GM12878 (cell line): ENCODE measurements around the gene ZNF883. TPM values are rescaled to one million over a fixed set of nuclear protein-coding genes. Genes with fewer than 3 reads are reported as not detected.

ENCODE experiments used
- ATAC-seq: fragments of 200-7000 bp; cut with Tn5 transposase; 3 replicates; pipeline ENCODE4 v1.9.1; 2020; ENCODE audit warnings: mild to moderate bottlenecking, moderate library complexity
- BruUV-seq: library from RNA; stranded (reverse); fragments of 400-500 nt; replicated peaks from 2 replicates; lab custom pipeline; 2021; lab: Mats Ljungman, UMichigan
- CTCF ChIA-PET: fragments of 300-600 bp; sonication (Branson Sonifier 250); formaldehyde crosslinking; extraction: SDS; loops from one replicate; lab custom pipeline; 2021; ENCODE audit warnings: inconsistent platforms; lab: Yijun Ruan, JAX
- POLR2A ChIA-PET: fragments of 350-600 bp; formaldehyde crosslinking; extraction: SDS; loops from one replicate; lab custom pipeline; 2021; ENCODE audit warnings: inconsistent platforms; lab: Charles Lee
- RAD21 ChIA-PET: fragments of 300-600 bp; sonication (Branson Sonifier 250); formaldehyde crosslinking; loops from one replicate; lab custom pipeline; 2023; ENCODE audit warnings: antibody characterized with exemption; ENCODE audit not compliant: unreplicated experiment; lab: Charles Lee
- SMC1A ChIA-PET: fragments of 300-600 bp; sonication (Branson Sonifier 250); formaldehyde crosslinking; loops from one replicate; lab custom pipeline; 2023; ENCODE audit not compliant: unreplicated experiment, uncharacterized antibody; lab: Charles Lee
- DNase-seq: peaks from one replicate; pipeline ENCODE4 v3.0.0-alpha.2; 2011; ENCODE audit warnings: low read depth, low spot score
- FAIRE-seq: peaks from 3 replicates; lab custom pipeline; 2011; peaks lifted over from hg19 to GRCh38; lab: Jason Lieb, UNC
- H2AFZ ChIP-seq: 2 replicates; pipeline ENCODE4 v1.6.0; 2011; ENCODE audit warnings: low read depth, low read length, control low read depth; ENCODE audit not compliant: control insufficient read depth
- H3K27ac ChIP-seq: 2 replicates; pipeline ENCODE4 v1.5.1; 2011; ENCODE audit warnings: control low read depth; ENCODE audit not compliant: control insufficient read depth, insufficient read depth
- H3K27me3 ChIP-seq, 2 experiments: replicated peaks in 1 of 2; 2 replicates each; pipeline versions ENCODE4 v1.6.0 to v1.6.1; 2011; ENCODE audit warnings: low read length in 1 of 2; ENCODE audit not compliant: control insufficient read depth in 2 of 2, insufficient read depth in 2 of 2
- H3K36me3 ChIP-seq, 2 experiments: 2 replicates each; pipeline ENCODE4 v1.5.1; 2011; ENCODE audit warnings: low read length in 1 of 2; ENCODE audit not compliant: control insufficient read depth in 2 of 2, insufficient read depth in 2 of 2
- H3K4me1 ChIP-seq: 2 replicates; pipeline ENCODE4 v1.6.1; 2011; ENCODE audit warnings: mild to moderate bottlenecking, low read length, moderate library complexity, mixed read lengths; ENCODE audit not compliant: control insufficient read depth, insufficient read depth
- H3K4me2 ChIP-seq: 2 replicates; pipeline ENCODE4 v1.6.0; 2011; ENCODE audit warnings: control low read depth; ENCODE audit not compliant: control insufficient read depth, insufficient read depth
- H3K4me3 ChIP-seq: fragments of 200-600 bp; sonication (generic); 2 replicates; pipeline ENCODE4 v1.5.1; 2016
- H3K79me2 ChIP-seq: 2 replicates; pipeline ENCODE4 v1.6.0; 2011; ENCODE audit warnings: low read length; ENCODE audit not compliant: control insufficient read depth, insufficient read depth
- H3K9ac ChIP-seq: 2 replicates; pipeline ENCODE4 v1.8.0; 2011; ENCODE audit warnings: low read length, control low read depth, mixed read lengths; ENCODE audit not compliant: control insufficient read depth, insufficient read depth
- H3K9me3 ChIP-seq: replicated peaks from 3 replicates; pipeline ENCODE4 v1.5.1; 2011; ENCODE audit warnings: mild to moderate bottlenecking, low read length; ENCODE audit not compliant: control insufficient read depth, insufficient read depth
- H4K20me1 ChIP-seq: 2 replicates; pipeline ENCODE4 v1.6.0; 2011; ENCODE audit not compliant: control insufficient read depth, insufficient read depth
- BCL11A ChIP-seq: IDR thresholded peaks from 2 replicates; pipeline ENCODE4 v1.6.1; 2011; ENCODE audit warnings: low read depth, low read length
- CBFB ChIP-seq: IDR thresholded peaks from 2 replicates; pipeline ENCODE4 v1.6.1; 2016; ENCODE audit warnings: antibody characterized with exemption, low read depth
- CTCF ChIP-seq, 3 experiments: IDR thresholded peaks in 2 of 3; conservative IDR thresholded peaks in 1 of 3; 2 replicates each; pipeline ENCODE4 v1.5.1; 2011; ENCODE audit warnings: low read depth in 3 of 3, low read length in 3 of 3, mild to moderate bottlenecking in 3 of 3, control low read depth in 2 of 3, moderate library complexity in 2 of 3, inconsistent platforms in 1 of 3, mixed read lengths in 1 of 3; ENCODE audit not compliant: control insufficient read depth in 2 of 3, insufficient read depth in 1 of 3; ENCODE audit errors: extremely low read depth in 1 of 3
- DPF2 ChIP-seq: fragments of 450-650 bp; IDR thresholded peaks from 2 replicates; pipeline ENCODE4 v1.6.1; 2017; ENCODE audit warnings: mild to moderate bottlenecking
- NBN ChIP-seq: fragments of 450-650 bp; IDR thresholded peaks from 2 replicates; pipeline ENCODE4 v1.6.1; 2016
- NFXL1 ChIP-seq: fragments of 450-650 bp; IDR thresholded peaks from 2 replicates; pipeline ENCODE4 v1.6.1; 2017; ENCODE audit warnings: antibody characterized with exemption, mild to moderate bottlenecking, borderline replicate concordance
- TCF12 ChIP-seq: IDR thresholded peaks from 2 replicates; pipeline ENCODE4 v1.6.1; 2011; ENCODE audit warnings: low read depth, mild to moderate bottlenecking, low read length
- WGBS: methylation state at CpG from one replicate; pipeline ENCODE4 v1.1.6; 2016; ENCODE audit warnings: low lambda C conversion rate; ENCODE audit not compliant: insufficient replicate concordance, insufficient coverage; ENCODE audit errors: missing lambda C conversion rate; 5-methylcytosine and 5-hydroxymethylcytosine counted together
- in situ Hi-C: fragments of 300-500 bp; cut with MboI; formaldehyde crosslinking; loops from 9 replicates; pipeline ENCODE4 v1.14.3; 2018; ENCODE audit warnings: mixed read lengths
- intact Hi-C: fragments of 100-400 bp; cut with micrococcal nuclease; formaldehyde crosslinking; loops from one replicate; pipeline ENCODE4 v1.14.2; 2022; ENCODE audit not compliant: unreplicated experiment
- polyA plus RNA-seq, 11 experiments: library from polyadenylated mRNA; depleted of rRNA in 4 of 11; unstranded in 6 of 11; stranded (reverse) in 5 of 11; fragments of >200 nt; fragmentation: Nextera tagmentation in 4 of 11; fragmentation: Illumina TruSeq in 1 of 11; extraction: Ambion mirVana in 4 of 11; extraction: Trizol in 1 of 11; gene quantifications; 1 replicate in 1 of 11; 2 replicates in 10 of 11; pipeline versions ENCODE4 v1.2.1 to v1.2.3, GENCODE V29; 2011 to 2016; ENCODE audit warnings: inconsistent platforms in 2 of 11, missing spikeins in 2 of 11, low read depth in 1 of 11
- total RNA-seq, 4 experiments: library from RNA; depleted of rRNA in 3 of 4; stranded (reverse); fragments of >200 nt in 3 of 4; fragmentation: Illumina TruSeq in 1 of 4; extraction: Trizol in 1 of 4; gene quantifications; 2 replicates each; pipeline versions ENCODE4 v1.2.1 to v1.2.3, GENCODE V29; 2013 to 2021
- TF ChIP-seq, protein P1 (sequence below): fragments of 450-650 bp; formaldehyde crosslinking; IDR thresholded peaks from 2 replicates; pipeline ENCODE4 v1.4.0; 2022; ENCODE audit warnings: mild to moderate bottlenecking, moderate library complexity

Gene ZNF883
- total and polyA plus RNA-seq, 10 of the 15 experiments (the other 5 are each of a cell fraction or from before 2014, with no cell fraction given), result 0.10 to 0.72 (median 0.25) TPM

DNA sequence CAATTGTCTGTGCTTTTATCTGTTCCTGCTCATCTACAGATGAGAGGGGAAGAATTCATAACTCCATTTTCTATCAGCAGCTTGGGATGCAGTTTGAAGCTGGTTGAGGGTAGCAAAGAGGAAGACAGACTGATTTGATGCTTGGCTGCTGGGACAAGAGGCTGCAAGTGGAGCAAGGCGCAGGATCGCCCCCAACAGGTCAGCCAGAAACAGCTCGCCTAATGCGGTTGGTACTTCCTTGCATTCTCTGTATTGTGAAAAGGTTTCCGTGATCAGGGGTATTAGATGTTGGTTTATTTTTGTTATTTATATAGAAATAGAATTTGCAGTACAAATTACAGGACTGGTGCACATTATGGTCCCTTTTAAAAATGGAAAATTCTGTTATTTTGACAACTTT is 40.6 kb downstream of the ZNF883 start:
- ChIA-PET CTCF (interaction anchor here (0.9 to 1.2 kb wide), 2 partner anchors 48 to 125 kb away, joined by 3 to 10 read pairs; no protein-coding TSS in a partner anchor), POLR2A (no interaction called here), RAD21 (no interaction called here), SMC1A (no interaction called here)
- H3K4me3 ChIP-seq, result no peak overlapping the region
- no peaks in the 10 kb centered on the region for H3K36me3 ChIP-seq
- no peaks in the 10 kb centered on the region for H3K4me1 ChIP-seq
- no peak overlapping the region for H3K27ac ChIP-seq
- H3K9me3 ChIP-seq, result no peaks in the 10 kb centered on the region
- no TSS peak for BruUV-seq
- 38% methylated on average over 5 of the region's 5 CpGs for WGBS
- no peak for DNase-seq
- in situ Hi-C loops (no loop called here), intact Hi-C loops (no loop called here)
- no peak overlapping the region for H2AFZ ChIP-seq
- TF ChIP-seq BCL11A (no peak), CTCF (IDR thresholded peaks at IDR 0.05 in 2 of 3, conservative IDR thresholded peaks at IDR 0.05 in 1 of 3; ENCODE audit: control insufficient read depth in 2 of 3, extremely low read depth in 1 of 3, insufficient read depth in 1 of 3, low read depth in 3 of 3, low read length in 3 of 3) (peak in 2 of 3 experiments; percentile 20 to 22; a peak in 3 of 6 replicates)
- no peak for FAIRE-seq
- no peak overlapping the region for H3K9ac ChIP-seq
- H3K4me2 ChIP-seq, result no peak overlapping the region
- no peak for ATAC-seq
- no peaks in the 10 kb centered on the region for H3K27me3 ChIP-seq
- H3K79me2 ChIP-seq, result no peaks in the 10 kb centered on the region
- H4K20me1 ChIP-seq, result no peaks in the 10 kb centered on the region

- in situ Hi-C loops, result no loop called here
- no peaks in the 10 kb centered on the region for H3K4me1 ChIP-seq
- H3K4me3 ChIP-seq, result no peak overlapping the region
- RAD21 ChIA-PET, result no interaction called here
- no peak for ATAC-seq
- no TSS peak for BruUV-seq
- no peak overlapping the region for H3K27ac ChIP-seq
- TF ChIP-seq, protein P1, sequence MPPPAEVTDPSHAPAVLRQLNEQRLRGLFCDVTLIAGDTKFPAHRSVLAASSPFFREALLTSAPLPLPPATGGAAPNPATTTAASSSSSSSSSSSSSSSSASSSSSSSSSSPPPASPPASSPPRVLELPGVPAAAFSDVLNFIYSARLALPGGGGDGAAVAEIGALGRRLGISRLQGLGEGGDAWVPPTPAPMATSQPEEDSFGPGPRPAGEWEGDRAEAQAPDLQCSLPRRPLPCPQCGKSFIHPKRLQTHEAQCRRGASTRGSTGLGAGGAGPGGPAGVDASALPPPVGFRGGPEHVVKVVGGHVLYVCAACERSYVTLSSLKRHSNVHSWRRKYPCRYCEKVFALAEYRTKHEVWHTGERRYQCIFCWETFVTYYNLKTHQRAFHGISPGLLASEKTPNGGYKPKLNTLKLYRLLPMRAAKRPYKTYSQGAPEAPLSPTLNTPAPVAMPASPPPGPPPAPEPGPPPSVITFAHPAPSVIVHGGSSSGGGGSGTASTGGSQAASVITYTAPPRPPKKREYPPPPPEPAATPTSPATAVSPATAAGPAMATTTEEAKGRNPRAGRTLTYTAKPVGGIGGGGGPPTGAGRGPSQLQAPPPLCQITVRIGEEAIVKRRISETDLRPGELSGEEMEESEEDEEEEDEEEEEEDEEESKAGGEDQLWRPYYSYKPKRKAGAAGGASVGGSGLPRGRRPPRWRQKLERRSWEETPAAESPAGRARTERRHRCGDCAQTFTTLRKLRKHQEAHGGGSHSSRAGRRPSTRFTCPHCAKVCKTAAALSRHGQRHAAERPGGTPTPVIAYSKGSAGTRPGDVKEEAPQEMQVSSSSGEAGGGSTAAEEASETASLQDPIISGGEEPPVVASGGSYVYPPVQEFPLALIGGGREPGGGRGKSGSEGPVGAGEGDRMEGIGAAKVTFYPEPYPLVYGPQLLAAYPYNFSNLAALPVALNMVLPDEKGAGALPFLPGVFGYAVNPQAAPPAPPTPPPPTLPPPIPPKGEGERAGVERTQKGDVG (CRISPR knock-in tag), result no peak
- TF ChIP-seq NBN (no peak), NFXL1 (no peak), CBFB (no peak), TCF12 (no peak), DPF2 (no peak)
- POLR2A ChIA-PET, result no interaction called here
- H3K4me2 ChIP-seq, result no peak overlapping the region
- no peak overlapping the region for H3K9ac ChIP-seq
- no peaks in the 10 kb centered on the region for H3K27me3 ChIP-seq
- intact Hi-C loops, result no loop called here
- H3K9me3 ChIP-seq, result no peaks in the 10 kb centered on the region
- WGBS, result 6% methylated on average over 6 of the region's 6 CpGs
- DNase-seq, result no peak
- H4K20me1 ChIP-seq, result no peaks in the 10 kb centered on the region
- FAIRE-seq, result no peak
- CTCF ChIA-PET, result interaction anchor here (0.9 to 1.2 kb wide), 2 partner anchors 47 to 124 kb away, joined by 3 to 10 read pairs; no protein-coding TSS in a partner anchor
- no peaks in the 10 kb centered on the region for H3K36me3 ChIP-seq
- SMC1A ChIA-PET, result no interaction called here
- no peaks in the 10 kb centered on the region for H3K79me2 ChIP-seq
- no peak overlapping the region for H2AFZ ChIP-seq
Measured at GRCh38 chr9:112970939-112971338, 41.1 kb downstream of the ZNF883 start.
